SK-N-MC (cell line): ENCODE measurements around the gene GIMAP7.

Experiments used
- EZH2 ChIP-seq: fragments of 200-600 bp; sonication (generic); IDR thresholded peaks from one replicate; pipeline ENCODE4 v1.6.1; 2017; ENCODE audit warnings: antibody characterized with exemption
- FOXP2 ChIP-seq: optimal IDR thresholded peaks from 2 replicates; pipeline ENCODE3; 2011; ENCODE audit warnings: mild to moderate bottlenecking, moderate library complexity; ENCODE audit not compliant: insufficient read depth; ENCODE audit errors: extremely low read length, control extremely low read depth
- POLR2AphosphoS5 ChIP-seq: IDR thresholded peaks from 2 replicates; pipeline ENCODE4 v1.6.1; 2012; ENCODE audit warnings: mild to moderate bottlenecking, low read depth, low read length, borderline replicate concordance

- TF ChIP-seq POLR2AphosphoS5 (no peak), EZH2 (no peak), FOXP2 (no peak)
Measured at GRCh38 chr7:150511048-150511447, 3.6 kb upstream of the GIMAP7 start.
